22Rv1 (cell line): ENCODE results near the gene TLCD1.
A peak's percentile ranks its signal among the peaks of the same experiment; 100 is the strongest.

Experiments used
- H3K27ac ChIP-seq: fragments of 450-650 bp; 2 replicates; pipeline ENCODE4 v1.5.1; 2017
- CTCF ChIP-seq: fragments of 450-650 bp; IDR thresholded peaks from 2 replicates; pipeline ENCODE4 v1.5.1; 2017; ENCODE audit warnings: mild to moderate bottlenecking
- ZFX ChIP-seq: fragments of 450-650 bp; IDR thresholded peaks from 2 replicates; pipeline ENCODE4 v1.6.1; 2017; ENCODE audit warnings: antibody characterized with exemption, borderline replicate concordance

TLCD1 gene

GRCh38 chr17:28726226-28726626 lies at the start of gene TLCD1:
Gene TLCD1 (minus strand): TSS chr17:28726233. CDS start chr17:28726097, 136 bp downstream.
- TF ChIP-seq CTCF (no peak), ZFX (no peak)
- H3K27ac ChIP-seq, result peak within 1 kb of the TSS; percentile 99

- no peak for TF ChIP-seq CTCF
- TF ChIP-seq ZFX, result no peak
- peak overlapping the region; percentile 40 for H3K27ac ChIP-seq
These were observed 48.2 kb upstream of the TLCD1 start for GRCh38 chr17:28774206-28774605.

- peak overlapping the region; percentile 40; the same call in 1 of the 2 replicates for H3K27ac ChIP-seq
- no peak for TF ChIP-seq ZFX
- TF ChIP-seq CTCF, result no peak
These were observed 47.7 kb upstream of the TLCD1 start for GRCh38 chr17:28773736-28774135.

GRCh38 chr17:28765038-28765437 lies 39.0 kb upstream of the TLCD1 start:
- H3K27ac ChIP-seq, result peak overlapping the region; percentile 61
- TF ChIP-seq ZFX (no peak), CTCF (no peak)

GRCh38 chr17:28763804-28764266 lies 37.8 kb upstream of the TLCD1 start:
- H3K27ac ChIP-seq, result peak overlapping the region; percentile 61
- peak; percentile 91 for TF ChIP-seq CTCF
- no peak for TF ChIP-seq ZFX

GRCh38 chr17:28763137-28763799 lies 37.2 kb upstream of the TLCD1 start:
- peak overlapping the region; percentile 61 for H3K27ac ChIP-seq
- TF ChIP-seq ZFX, result no peak
- no peak for TF ChIP-seq CTCF
